Karpas-422 (cell line): ENCODE measurements around the gene LCN6. TPM values are rescaled to one million over a fixed set of nuclear protein-coding genes. Genes with fewer than 3 reads are reported as not detected.

Experiments
- DNase-seq: peaks from one replicate; pipeline ENCODE4 v3.0.0-alpha.2; 2015
- H2AFZ ChIP-seq: fragments of 200-600 bp; sonication (generic); 2 replicates; pipeline ENCODE4 v1.6.1; 2014; ENCODE audit warnings: antibody characterized with exemption, low read length, mixed read lengths
- H3K27ac ChIP-seq: fragments of 200-600 bp; sonication (generic); 2 replicates; pipeline ENCODE4 v1.5.1; 2014; ENCODE audit warnings: mild to moderate bottlenecking, low read length, moderate library complexity
- H3K27me3 ChIP-seq: fragments of 200-600 bp; sonication (generic); 2 replicates; pipeline ENCODE4 v1.6.1; 2014; ENCODE audit warnings: low read length, mixed read lengths
- H3K36me3 ChIP-seq: fragments of 200-600 bp; sonication (generic); 2 replicates; pipeline ENCODE4 v1.6.1; 2014; ENCODE audit warnings: low read length, mixed read lengths; ENCODE audit not compliant: insufficient read depth
- H3K4me1 ChIP-seq: fragments of 200-600 bp; sonication (generic); 2 replicates; pipeline ENCODE4 v1.6.1; 2014; ENCODE audit warnings: mild to moderate bottlenecking, low read length, mixed read lengths
- H3K4me2 ChIP-seq: fragments of 200-600 bp; sonication (generic); 2 replicates; pipeline ENCODE4 v1.6.1; 2014; ENCODE audit warnings: low read length, low read depth, mild to moderate bottlenecking; ENCODE audit not compliant: poor library complexity, severe bottlenecking
- H3K4me3 ChIP-seq: fragments of 200-600 bp; sonication (generic); 2 replicates; pipeline ENCODE4 v1.5.1; 2014; ENCODE audit warnings: mild to moderate bottlenecking, antibody characterized with exemption, low read length, mixed read lengths
- H3K79me2 ChIP-seq: fragments of 200-600 bp; sonication (generic); 2 replicates; pipeline ENCODE4 v1.6.1; 2014; ENCODE audit warnings: mild to moderate bottlenecking, low read length, mixed read lengths
- H3K9ac ChIP-seq: fragments of 200-600 bp; sonication (generic); 2 replicates; pipeline ENCODE4 v1.6.0; 2014; ENCODE audit warnings: low read length
- H3K9me2 ChIP-seq: fragments of 200-600 bp; sonication (generic), shearing (Covaris generic); replicated peaks from 2 replicates; pipeline ENCODE4 v1.6.0; 2014; ENCODE audit warnings: mild to moderate bottlenecking, low read length, moderate library complexity; ENCODE audit not compliant: insufficient read depth
- H3K9me3 ChIP-seq: fragments of 300-700, 200-600 bp; sonication (generic); 2 replicates; pipeline ENCODE4 v1.6.1; 2014; ENCODE audit warnings: low read length, mixed read lengths
- H4K20me1 ChIP-seq: fragments of 200-600 bp; sonication (generic); 2 replicates; pipeline ENCODE4 v1.6.1; 2014; ENCODE audit warnings: mild to moderate bottlenecking, antibody characterized with exemption, low read length, low read depth; ENCODE audit not compliant: insufficient read depth
- small RNA-seq: library from RNA; depleted of rRNA; stranded (forward); fragments of <200 nt; gene quantifications from one replicate; pipeline ENCODE3, GENCODE V24; 2014
- total RNA-seq: library from RNA; depleted of rRNA; stranded (reverse); fragments of >200 nt; shearing (Covaris generic); gene quantifications from 2 replicates; pipeline ENCODE4 v1.2.3, GENCODE V29; 2014; ENCODE audit warnings: low replicate concordance; rRNA removed

The LCN6 gene
- total RNA-seq, 1 experiment from 2014 or later, result not detected

- no peak overlapping the region for H2AFZ ChIP-seq
Measured at GRCh38 chr9:136697146-136697820, 51.0 kb downstream of the LCN6 start.

GRCh38 chr9:136696502-136696901, 51.8 kb downstream of the LCN6 start:
- no peak overlapping the region for H3K27ac ChIP-seq
- H3K9ac ChIP-seq, result no peak overlapping the region
- H2AFZ ChIP-seq, result no peak overlapping the region
- no peaks in the 10 kb centered on the region for H3K4me1 ChIP-seq
- H3K36me3 ChIP-seq, result no peaks in the 10 kb centered on the region
- no peaks in the 10 kb centered on the region for H3K9me2 ChIP-seq
- no peaks in the 10 kb centered on the region for H3K27me3 ChIP-seq
- H3K4me2 ChIP-seq, result no peak overlapping the region
- H3K9me3 ChIP-seq, result no peaks in the 10 kb centered on the region
- no peak for DNase-seq
- no peak overlapping the region for H3K4me3 ChIP-seq
- no peaks in the 10 kb centered on the region for H3K79me2 ChIP-seq
- no peaks in the 10 kb centered on the region; the same call in 1 of the 2 replicates for H4K20me1 ChIP-seq

More at GRCh38 chr9:136697146-136697820, 51.0 kb downstream of the LCN6 start:
- no peaks in the 10 kb centered on the region for H3K4me1 ChIP-seq
- H3K27me3 ChIP-seq, result no peaks in the 10 kb centered on the region
- no peaks in the 10 kb centered on the region for H3K9me2 ChIP-seq
- H3K4me2 ChIP-seq, result no peak overlapping the region
- no peak overlapping the region for H3K4me3 ChIP-seq
- DNase-seq, result no peak
- no peak overlapping the region for H3K9ac ChIP-seq
- no peaks in the 10 kb centered on the region for H3K79me2 ChIP-seq
- H4K20me1 ChIP-seq, result no peaks in the 10 kb centered on the region; the same call in 1 of the 2 replicates
- no peak overlapping the region for H3K27ac ChIP-seq
- no peaks in the 10 kb centered on the region for H3K9me3 ChIP-seq
- H3K36me3 ChIP-seq, result no peaks in the 10 kb centered on the region

- H3K36me3 ChIP-seq, result no peaks in the 10 kb centered on the region
- no peak for DNase-seq
- H3K4me3 ChIP-seq, result no peak overlapping the region
- no peak overlapping the region for H3K27ac ChIP-seq
- H3K79me2 ChIP-seq, result no peaks in the 10 kb centered on the region
- H3K27me3 ChIP-seq, result no peaks in the 10 kb centered on the region
- no peak overlapping the region for H3K9ac ChIP-seq
- H4K20me1 ChIP-seq, result no peaks in the 10 kb centered on the region; the same call in 1 of the 2 replicates
- no peaks in the 10 kb centered on the region for H3K4me1 ChIP-seq
- no peak overlapping the region for H2AFZ ChIP-seq
- no peaks in the 10 kb centered on the region for H3K9me2 ChIP-seq
- no peaks in the 10 kb centered on the region for H3K9me3 ChIP-seq
- no peak overlapping the region for H3K4me2 ChIP-seq
Measured at GRCh38 chr9:136695955-136696354, 52.4 kb downstream of the LCN6 start.

- no peak overlapping the region for H3K27ac ChIP-seq
- H2AFZ ChIP-seq, result no peak overlapping the region
- no peak for DNase-seq
- H3K4me1 ChIP-seq, result no peaks in the 10 kb centered on the region
- no peaks in the 10 kb centered on the region; the same call in 1 of the 2 replicates for H4K20me1 ChIP-seq
- no peak overlapping the region for H3K9ac ChIP-seq
- H3K27me3 ChIP-seq, result no peaks in the 10 kb centered on the region
- no peak overlapping the region for H3K4me3 ChIP-seq
- no peaks in the 10 kb centered on the region for H3K79me2 ChIP-seq
- H3K9me2 ChIP-seq, result no peaks in the 10 kb centered on the region
- no peak overlapping the region for H3K4me2 ChIP-seq
- H3K9me3 ChIP-seq, result no peaks in the 10 kb centered on the region
- H3K36me3 ChIP-seq, result no peaks in the 10 kb centered on the region
Measured at GRCh38 chr9:136695435-136695895, 52.9 kb downstream of the LCN6 start.

- H3K9me3 ChIP-seq, result no peaks in the 10 kb centered on the region
- H3K36me3 ChIP-seq, result no peaks in the 10 kb centered on the region
- H2AFZ ChIP-seq, result no peak overlapping the region
- no peak overlapping the region for H3K9ac ChIP-seq
- H3K27ac ChIP-seq, result no peak overlapping the region
- no peak overlapping the region for H3K4me2 ChIP-seq
- no peaks in the 10 kb centered on the region; the same call in 1 of the 2 replicates for H4K20me1 ChIP-seq
- DNase-seq, result no peak
- H3K4me1 ChIP-seq, result no peaks in the 10 kb centered on the region
- no peaks in the 10 kb centered on the region for H3K9me2 ChIP-seq
- H3K27me3 ChIP-seq, result no peaks in the 10 kb centered on the region
- no peaks in the 10 kb centered on the region for H3K79me2 ChIP-seq
- no peak overlapping the region for H3K4me3 ChIP-seq
Measured at GRCh38 chr9:136694872-136695247, 53.5 kb downstream of the LCN6 start.

GRCh38 chr9:136694163-136694871, 54.0 kb downstream of the LCN6 start:
- H3K9me2 ChIP-seq, result no peaks in the 10 kb centered on the region
- H3K27ac ChIP-seq, result no peak overlapping the region
- H3K4me1 ChIP-seq, result no peaks in the 10 kb centered on the region
- H2AFZ ChIP-seq, result no peak overlapping the region
- no peak overlapping the region for H3K9ac ChIP-seq
- H3K79me2 ChIP-seq, result no peaks in the 10 kb centered on the region
- H3K36me3 ChIP-seq, result no peaks in the 10 kb centered on the region
- no peaks in the 10 kb centered on the region for H3K9me3 ChIP-seq
- H3K4me2 ChIP-seq, result no peak overlapping the region
- H4K20me1 ChIP-seq, result no peaks in the 10 kb centered on the region; the same call in 1 of the 2 replicates
- H3K4me3 ChIP-seq, result no peak overlapping the region
- DNase-seq, result peak; percentile 71
- H3K27me3 ChIP-seq, result no peaks in the 10 kb centered on the region

Small RNA genes within 50 kb of the gene (small RNA-seq; reads per million reads assigned to genes)
- gene ATP6V1G1P3 (not detected), gene MIR6722 (not detected)

Other genes starting within 250 kb of the LCN6 start
- gene NOTCH1, start 202.5 kb downstream of the LCN6 start, total RNA-seq, result 4.3 and 15.0 TPM in 2 replicates
- not detected in 2 replicates for gene EGFL7, start 85.6 kb downstream of the LCN6 start, total RNA-seq
- 12.3 and 38.5 TPM in 2 replicates for gene AGPAT2, start 61.1 kb downstream of the LCN6 start, total RNA-seq
- not detected in 2 replicates for gene DIPK1B, start 36.0 kb downstream of the LCN6 start, total RNA-seq
- not detected in 2 replicates for gene LCN10, start 5.6 kb downstream of the LCN6 start, total RNA-seq
- gene LCN8, start 9.7 kb upstream of the LCN6 start, total RNA-seq, result not detected in 2 replicates
- gene LCN15, start 16.0 kb upstream of the LCN6 start, total RNA-seq, result not detected in 2 replicates
- 20.5 and 61.8 TPM in 2 replicates for gene TMEM141, start 42.8 kb upstream of the LCN6 start, total RNA-seq
- gene CCDC183, start 47.8 kb upstream of the LCN6 start, total RNA-seq, result 1.6 TPM in 1 of 2 replicates, not detected in the other
- 43.1 and 78.1 TPM in 2 replicates for gene RABL6, start 59.4 kb upstream of the LCN6 start, total RNA-seq
- 1.9 and 5.0 TPM in 2 replicates for gene AJM1, start 94.0 kb upstream of the LCN6 start, total RNA-seq
- 82.5 and 164 TPM in 2 replicates for gene PHPT1, start 100.9 kb upstream of the LCN6 start, total RNA-seq
- gene MAMDC4, start 103.8 kb upstream of the LCN6 start, total RNA-seq, result 7.9 TPM in 2 replicates
- 152 and 302 TPM in 2 replicates for gene EDF1, start 117.8 kb upstream of the LCN6 start, total RNA-seq
- gene TRAF2, start 138.0 kb upstream of the LCN6 start, total RNA-seq, result 6.3 and 11.3 TPM in 2 replicates
- 37.3 and 103 TPM in 2 replicates for gene FBXW5, start 196.2 kb upstream of the LCN6 start, total RNA-seq
- gene C8G, start 196.7 kb upstream of the LCN6 start, total RNA-seq, result not detected in 2 replicates
- gene LCN12, start 203.7 kb upstream of the LCN6 start, total RNA-seq, result not detected in 2 replicates
- not detected in 2 replicates for gene PTGDS, start 229.0 kb upstream of the LCN6 start, total RNA-seq
- gene LCNL1, start 234.5 kb upstream of the LCN6 start, total RNA-seq, result not detected in 2 replicates
- gene PAXX, start 243.9 kb upstream of the LCN6 start, total RNA-seq, result 20.1 and 62.6 TPM in 2 replicates
- gene CLIC3, start 248.0 kb upstream of the LCN6 start, total RNA-seq, result not detected in 2 replicates